ENCODE results near the gene DCTN2.

DNA sequence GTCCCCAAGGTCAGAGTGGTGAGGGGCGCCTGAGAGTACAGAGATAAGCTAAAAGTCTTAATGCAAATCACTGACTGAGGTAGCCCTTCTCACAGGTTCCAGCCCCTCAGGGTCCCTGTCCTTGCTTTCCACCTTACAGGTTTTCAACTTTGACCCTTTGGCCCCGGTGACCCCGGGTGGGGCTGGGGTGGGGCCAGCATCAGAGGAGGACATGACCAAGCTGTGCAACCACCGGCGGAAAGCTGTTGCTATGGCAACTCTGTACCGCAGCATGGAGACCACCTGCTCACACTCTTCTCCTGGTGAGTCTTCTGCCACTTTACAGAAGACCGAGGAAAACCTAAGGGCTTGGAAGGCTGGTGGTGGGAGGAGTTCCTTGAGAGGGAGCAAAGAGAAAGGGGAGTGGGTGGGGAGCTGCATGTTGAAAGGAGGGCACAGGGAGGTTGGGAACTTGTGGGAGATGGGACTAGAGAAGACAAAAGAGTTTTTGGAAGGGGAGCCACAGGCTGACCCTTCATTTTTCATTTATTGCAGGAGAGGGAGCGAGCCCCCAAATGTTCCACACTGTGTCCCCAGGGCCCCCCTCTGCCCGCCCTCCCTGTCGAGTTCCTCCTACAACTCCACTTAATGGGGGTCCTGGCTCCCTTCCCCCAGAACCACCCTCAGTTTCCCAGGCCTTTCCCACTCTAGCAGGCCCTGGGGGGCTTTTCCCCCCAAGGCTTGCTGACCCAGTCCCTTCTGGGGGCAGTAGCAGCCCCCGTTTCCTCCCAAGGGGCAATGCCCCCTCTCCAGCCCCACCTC, 22.0 kb downstream of the DCTN2 start:
- TF ChIP-seq, protein P1, sequence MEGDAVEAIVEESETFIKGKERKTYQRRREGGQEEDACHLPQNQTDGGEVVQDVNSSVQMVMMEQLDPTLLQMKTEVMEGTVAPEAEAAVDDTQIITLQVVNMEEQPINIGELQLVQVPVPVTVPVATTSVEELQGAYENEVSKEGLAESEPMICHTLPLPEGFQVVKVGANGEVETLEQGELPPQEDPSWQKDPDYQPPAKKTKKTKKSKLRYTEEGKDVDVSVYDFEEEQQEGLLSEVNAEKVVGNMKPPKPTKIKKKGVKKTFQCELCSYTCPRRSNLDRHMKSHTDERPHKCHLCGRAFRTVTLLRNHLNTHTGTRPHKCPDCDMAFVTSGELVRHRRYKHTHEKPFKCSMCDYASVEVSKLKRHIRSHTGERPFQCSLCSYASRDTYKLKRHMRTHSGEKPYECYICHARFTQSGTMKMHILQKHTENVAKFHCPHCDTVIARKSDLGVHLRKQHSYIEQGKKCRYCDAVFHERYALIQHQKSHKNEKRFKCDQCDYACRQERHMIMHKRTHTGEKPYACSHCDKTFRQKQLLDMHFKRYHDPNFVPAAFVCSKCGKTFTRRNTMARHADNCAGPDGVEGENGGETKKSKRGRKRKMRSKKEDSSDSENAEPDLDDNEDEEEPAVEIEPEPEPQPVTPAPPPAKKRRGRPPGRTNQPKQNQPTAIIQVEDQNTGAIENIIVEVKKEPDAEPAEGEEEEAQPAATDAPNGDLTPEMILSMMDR (IDR thresholded peaks at IDR 0.05; ENCODE audit: low read depth, low read length, missing input control), result no peak
- TF ChIP-seq RAD21 (IDR thresholded peaks at IDR 0.05) (no peak), GABPA (IDR thresholded peaks at IDR 0.05 in 1 of 2, conservative IDR thresholded peaks at IDR 0.05 in 1 of 2) (no peak), SP1 (IDR thresholded peaks at IDR 0.05) (no peak), YY1 (IDR thresholded peaks at IDR 0.05) (no peak), JUND (IDR thresholded peaks at IDR 0.05) (no peak), EGR1 (IDR thresholded peaks at IDR 0.05; ENCODE audit: low read depth in 2 of 2) (no peak)
- TF ChIP-seq, protein P2, sequence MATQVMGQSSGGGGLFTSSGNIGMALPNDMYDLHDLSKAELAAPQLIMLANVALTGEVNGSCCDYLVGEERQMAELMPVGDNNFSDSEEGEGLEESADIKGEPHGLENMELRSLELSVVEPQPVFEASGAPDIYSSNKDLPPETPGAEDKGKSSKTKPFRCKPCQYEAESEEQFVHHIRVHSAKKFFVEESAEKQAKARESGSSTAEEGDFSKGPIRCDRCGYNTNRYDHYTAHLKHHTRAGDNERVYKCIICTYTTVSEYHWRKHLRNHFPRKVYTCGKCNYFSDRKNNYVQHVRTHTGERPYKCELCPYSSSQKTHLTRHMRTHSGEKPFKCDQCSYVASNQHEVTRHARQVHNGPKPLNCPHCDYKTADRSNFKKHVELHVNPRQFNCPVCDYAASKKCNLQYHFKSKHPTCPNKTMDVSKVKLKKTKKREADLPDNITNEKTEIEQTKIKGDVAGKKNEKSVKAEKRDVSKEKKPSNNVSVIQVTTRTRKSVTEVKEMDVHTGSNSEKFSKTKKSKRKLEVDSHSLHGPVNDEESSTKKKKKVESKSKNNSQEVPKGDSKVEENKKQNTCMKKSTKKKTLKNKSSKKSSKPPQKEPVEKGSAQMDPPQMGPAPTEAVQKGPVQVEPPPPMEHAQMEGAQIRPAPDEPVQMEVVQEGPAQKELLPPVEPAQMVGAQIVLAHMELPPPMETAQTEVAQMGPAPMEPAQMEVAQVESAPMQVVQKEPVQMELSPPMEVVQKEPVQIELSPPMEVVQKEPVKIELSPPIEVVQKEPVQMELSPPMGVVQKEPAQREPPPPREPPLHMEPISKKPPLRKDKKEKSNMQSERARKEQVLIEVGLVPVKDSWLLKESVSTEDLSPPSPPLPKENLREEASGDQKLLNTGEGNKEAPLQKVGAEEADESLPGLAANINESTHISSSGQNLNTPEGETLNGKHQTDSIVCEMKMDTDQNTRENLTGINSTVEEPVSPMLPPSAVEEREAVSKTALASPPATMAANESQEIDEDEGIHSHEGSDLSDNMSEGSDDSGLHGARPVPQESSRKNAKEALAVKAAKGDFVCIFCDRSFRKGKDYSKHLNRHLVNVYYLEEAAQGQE (IDR thresholded peaks at IDR 0.05), result no peak
- TF ChIP-seq, protein P3, sequence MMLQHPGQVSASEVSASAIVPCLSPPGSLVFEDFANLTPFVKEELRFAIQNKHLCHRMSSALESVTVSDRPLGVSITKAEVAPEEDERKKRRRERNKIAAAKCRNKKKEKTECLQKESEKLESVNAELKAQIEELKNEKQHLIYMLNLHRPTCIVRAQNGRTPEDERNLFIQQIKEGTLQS (IDR thresholded peaks at IDR 0.05), result no peak
- TF ChIP-seq, protein P4, sequence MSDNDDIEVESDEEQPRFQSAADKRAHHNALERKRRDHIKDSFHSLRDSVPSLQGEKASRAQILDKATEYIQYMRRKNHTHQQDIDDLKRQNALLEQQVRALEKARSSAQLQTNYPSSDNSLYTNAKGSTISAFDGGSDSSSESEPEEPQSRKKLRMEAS (IDR thresholded peaks at IDR 0.05), result no peak
